Measurements from ENCODE around the gene NR2F6.

- no peak for TF ChIP-seq POLR2A (IDR thresholded peaks at IDR 0.05)
- TF ChIP-seq, protein P1, sequence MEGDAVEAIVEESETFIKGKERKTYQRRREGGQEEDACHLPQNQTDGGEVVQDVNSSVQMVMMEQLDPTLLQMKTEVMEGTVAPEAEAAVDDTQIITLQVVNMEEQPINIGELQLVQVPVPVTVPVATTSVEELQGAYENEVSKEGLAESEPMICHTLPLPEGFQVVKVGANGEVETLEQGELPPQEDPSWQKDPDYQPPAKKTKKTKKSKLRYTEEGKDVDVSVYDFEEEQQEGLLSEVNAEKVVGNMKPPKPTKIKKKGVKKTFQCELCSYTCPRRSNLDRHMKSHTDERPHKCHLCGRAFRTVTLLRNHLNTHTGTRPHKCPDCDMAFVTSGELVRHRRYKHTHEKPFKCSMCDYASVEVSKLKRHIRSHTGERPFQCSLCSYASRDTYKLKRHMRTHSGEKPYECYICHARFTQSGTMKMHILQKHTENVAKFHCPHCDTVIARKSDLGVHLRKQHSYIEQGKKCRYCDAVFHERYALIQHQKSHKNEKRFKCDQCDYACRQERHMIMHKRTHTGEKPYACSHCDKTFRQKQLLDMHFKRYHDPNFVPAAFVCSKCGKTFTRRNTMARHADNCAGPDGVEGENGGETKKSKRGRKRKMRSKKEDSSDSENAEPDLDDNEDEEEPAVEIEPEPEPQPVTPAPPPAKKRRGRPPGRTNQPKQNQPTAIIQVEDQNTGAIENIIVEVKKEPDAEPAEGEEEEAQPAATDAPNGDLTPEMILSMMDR (IDR thresholded peaks at IDR 0.05) = no peak
- TF ChIP-seq POLR2AphosphoS5 (IDR thresholded peaks at IDR 0.05; ENCODE audit: insufficient read depth in 1 of 2, low read depth in 1 of 2) = no peak
Observed at GRCh38 chr19:17225053-17225452, 20.7 kb downstream of the NR2F6 start.
